Smooth muscle cell (in vitro differentiated cells): ENCODE data around the gene GRIK4. TPM values are rescaled to one million over a fixed set of nuclear protein-coding genes. Genes with fewer than 3 reads are reported as not detected.

Experiments
- DNase-seq: peaks from one replicate; lab custom pipeline; 2025; ENCODE audit not compliant: unreplicated experiment; lab: John Stamatoyannopoulos, UW
- H2AFZ ChIP-seq: fragments of 200-600 bp; sonication (generic); 2 replicates; pipeline ENCODE4 v1.6.0; 2016; ENCODE audit warnings: antibody characterized with exemption, low read depth, mild to moderate bottlenecking
- H3F3A ChIP-seq: fragments of 200-600 bp; sonication (generic); 2 replicates; pipeline ENCODE4 v1.6.0; 2017; ENCODE audit warnings: antibody characterized with exemption, low read depth
- H3K27ac ChIP-seq: fragments of 200-600 bp; sonication (generic); 2 replicates; pipeline ENCODE4 v1.5.1; 2016; ENCODE audit warnings: low read depth, mild to moderate bottlenecking
- H3K27me3 ChIP-seq: fragments of 200-600 bp; sonication (generic); 2 replicates; pipeline ENCODE4 v1.6.1; 2016; ENCODE audit warnings: low read depth, mild to moderate bottlenecking
- H3K36me3 ChIP-seq: fragments of 200-600 bp; sonication (generic); 2 replicates; pipeline ENCODE4 v1.5.1; 2016; ENCODE audit warnings: low read depth
- H3K4me1 ChIP-seq: fragments of 200-600 bp; sonication (generic); 2 replicates; pipeline ENCODE4 v1.5.1; 2016; ENCODE audit warnings: low read depth
- H3K4me2 ChIP-seq: fragments of 200-600 bp; sonication (generic); 2 replicates; pipeline ENCODE4 v1.6.0; 2016; ENCODE audit warnings: mild to moderate bottlenecking
- H3K4me3 ChIP-seq: fragments of 200-600 bp; sonication (generic); 2 replicates; pipeline ENCODE4 v1.5.1; 2016; ENCODE audit warnings: mild to moderate bottlenecking
- H3K79me2 ChIP-seq: fragments of 200-600 bp; sonication (generic); 2 replicates; pipeline ENCODE4 v1.6.0; 2016; ENCODE audit warnings: low read depth, mild to moderate bottlenecking
- H3K9ac ChIP-seq: fragments of 200-600 bp; sonication (generic); 2 replicates; pipeline ENCODE4 v1.6.0; 2016; ENCODE audit warnings: low read depth
- H3K9me3 ChIP-seq: fragments of 200-600 bp; sonication (generic); replicated peaks from 2 replicates; pipeline ENCODE4 v1.5.1; 2016; ENCODE audit warnings: low read depth
- H4K20me1 ChIP-seq: fragments of 200-600 bp; sonication (generic); 2 replicates; pipeline ENCODE4 v1.6.0; 2016; ENCODE audit warnings: low read depth
- WGBS: methylation state at CpG from one replicate; pipeline ENCODE4 v1.1.7; 2016; ENCODE audit warnings: low lambda C conversion rate; 5-methylcytosine and 5-hydroxymethylcytosine counted together
- polyA plus RNA-seq: library from polyadenylated mRNA; unstranded; fragments of >200 nt; fragmentation: Nextera tagmentation; extraction: Ambion mirVana; gene quantifications from 2 replicates; pipeline ENCODE4 v1.2.1, GENCODE V29; 2016
- total RNA-seq: library from RNA; depleted of rRNA; stranded (reverse); fragments of >200 nt; gene quantifications from 2 replicates; pipeline ENCODE4 v1.2.3, GENCODE V29; 2014
- TF ChIP-seq, protein P1 (sequence below): fragments of 200-600 bp; sonication (generic); IDR thresholded peaks from 2 replicates; pipeline ENCODE4 v1.5.1; 2017; ENCODE audit warnings: borderline replicate concordance, mild to moderate bottlenecking, antibody characterized with exemption; ENCODE audit not compliant: insufficient read depth, poor library complexity, severe bottlenecking

The GRIK4 gene
- total and polyA plus RNA-seq, 2 experiments from 2014 or later, result not detected

DNA sequence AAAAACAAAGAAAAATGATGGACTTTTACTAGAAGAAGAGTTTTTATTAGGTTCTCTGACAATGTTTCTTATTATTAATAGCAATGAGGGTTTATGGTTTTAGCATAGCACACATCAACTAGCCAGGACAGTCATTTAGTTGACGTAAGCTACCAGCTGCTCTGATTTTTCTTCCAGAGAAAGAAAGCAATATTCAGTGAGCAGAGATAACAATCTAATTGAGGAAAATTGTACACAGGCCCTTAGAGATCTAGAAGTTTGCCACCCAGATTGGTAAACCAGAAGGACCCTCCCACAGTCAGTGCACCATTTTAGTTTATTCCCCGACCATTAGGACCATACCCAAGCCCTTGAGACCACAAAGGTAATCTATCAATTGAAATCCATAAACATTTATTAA, 483.6 kb downstream of the GRIK4 start:
- no peak for DNase-seq
- 95% methylated on average over 2 of the region's 2 CpGs for WGBS
- H3K27ac ChIP-seq, result no peak overlapping the region
- no peaks in the 10 kb centered on the region for H3K4me1 ChIP-seq
- H3K9ac ChIP-seq, result no peak overlapping the region
- H3K9me3 ChIP-seq, result no peaks in the 10 kb centered on the region
- H2AFZ ChIP-seq, result no peak overlapping the region
- no peaks in the 10 kb centered on the region for H3F3A ChIP-seq
- no peaks in the 10 kb centered on the region for H3K36me3 ChIP-seq
- no peaks in the 10 kb centered on the region for H3K79me2 ChIP-seq
- no peak overlapping the region for H3K4me2 ChIP-seq
- no peaks in the 10 kb centered on the region for H4K20me1 ChIP-seq
- no peak overlapping the region for H3K4me3 ChIP-seq
- TF ChIP-seq, protein P1, sequence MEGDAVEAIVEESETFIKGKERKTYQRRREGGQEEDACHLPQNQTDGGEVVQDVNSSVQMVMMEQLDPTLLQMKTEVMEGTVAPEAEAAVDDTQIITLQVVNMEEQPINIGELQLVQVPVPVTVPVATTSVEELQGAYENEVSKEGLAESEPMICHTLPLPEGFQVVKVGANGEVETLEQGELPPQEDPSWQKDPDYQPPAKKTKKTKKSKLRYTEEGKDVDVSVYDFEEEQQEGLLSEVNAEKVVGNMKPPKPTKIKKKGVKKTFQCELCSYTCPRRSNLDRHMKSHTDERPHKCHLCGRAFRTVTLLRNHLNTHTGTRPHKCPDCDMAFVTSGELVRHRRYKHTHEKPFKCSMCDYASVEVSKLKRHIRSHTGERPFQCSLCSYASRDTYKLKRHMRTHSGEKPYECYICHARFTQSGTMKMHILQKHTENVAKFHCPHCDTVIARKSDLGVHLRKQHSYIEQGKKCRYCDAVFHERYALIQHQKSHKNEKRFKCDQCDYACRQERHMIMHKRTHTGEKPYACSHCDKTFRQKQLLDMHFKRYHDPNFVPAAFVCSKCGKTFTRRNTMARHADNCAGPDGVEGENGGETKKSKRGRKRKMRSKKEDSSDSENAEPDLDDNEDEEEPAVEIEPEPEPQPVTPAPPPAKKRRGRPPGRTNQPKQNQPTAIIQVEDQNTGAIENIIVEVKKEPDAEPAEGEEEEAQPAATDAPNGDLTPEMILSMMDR, result no peak
- H3K27me3 ChIP-seq, result peaks cover 33% of the 10 kb centered on the region

DNA sequence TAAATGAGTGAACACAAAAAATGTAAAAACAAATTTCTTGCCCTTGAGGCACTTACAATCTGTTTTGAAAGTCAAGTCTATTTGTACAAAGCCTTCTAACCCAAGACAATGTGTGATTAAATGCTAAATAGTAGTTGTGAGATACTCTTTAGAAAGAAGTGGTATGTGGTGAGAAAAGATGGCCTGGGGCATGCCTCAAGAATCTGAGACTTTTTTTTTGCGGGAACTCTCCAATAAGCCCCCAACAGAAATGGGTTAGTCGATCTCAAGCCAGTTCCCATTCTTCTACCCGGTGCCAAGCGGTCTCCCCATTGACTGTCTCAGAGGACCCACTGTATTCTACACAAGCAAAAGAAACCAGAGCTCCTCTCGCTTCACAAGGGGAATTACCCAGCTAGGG, 485.4 kb downstream of the GRIK4 start:
- Histone ChIP-seq H3K4me3 (no peak overlapping the region), H3K4me1 (no peaks in the 10 kb centered on the region), H3K79me2 (no peaks in the 10 kb centered on the region), H3K4me2 (no peak overlapping the region), H3K9ac (no peak overlapping the region), H3K9me3 (no peaks in the 10 kb centered on the region), H3K27me3 (peaks cover 19% of the 10 kb centered on the region), H3K27ac (no peak overlapping the region), H3K36me3 (no peaks in the 10 kb centered on the region), H4K20me1 (no peaks in the 10 kb centered on the region), H3F3A (no peaks in the 10 kb centered on the region), H2AFZ (no peak overlapping the region)
- 90% methylated on average over 5 of the region's 5 CpGs for WGBS
- TF ChIP-seq, protein P1, result no peak
- DNase-seq, result no peak

DNA sequence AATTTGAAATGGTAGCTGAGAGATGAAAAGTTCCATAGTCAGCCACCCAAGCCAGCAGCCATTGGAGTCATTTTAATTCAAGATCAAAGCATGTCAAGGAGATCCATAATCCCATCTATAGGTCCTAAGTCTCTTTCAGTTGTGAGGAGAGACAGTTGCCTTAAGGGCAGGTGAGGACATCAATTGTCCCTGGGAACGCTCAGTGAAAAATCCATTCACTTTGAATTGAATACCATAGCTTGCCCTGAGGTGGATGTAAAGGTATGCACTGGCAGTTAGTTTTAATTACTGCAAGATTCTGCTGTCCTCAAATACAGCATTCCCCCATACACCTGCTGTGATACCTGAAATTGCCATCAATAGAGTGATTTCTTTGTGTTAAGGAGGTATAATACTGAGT, 487.0 kb downstream of the GRIK4 start:
- TF ChIP-seq, protein P1, result no peak

DNA sequence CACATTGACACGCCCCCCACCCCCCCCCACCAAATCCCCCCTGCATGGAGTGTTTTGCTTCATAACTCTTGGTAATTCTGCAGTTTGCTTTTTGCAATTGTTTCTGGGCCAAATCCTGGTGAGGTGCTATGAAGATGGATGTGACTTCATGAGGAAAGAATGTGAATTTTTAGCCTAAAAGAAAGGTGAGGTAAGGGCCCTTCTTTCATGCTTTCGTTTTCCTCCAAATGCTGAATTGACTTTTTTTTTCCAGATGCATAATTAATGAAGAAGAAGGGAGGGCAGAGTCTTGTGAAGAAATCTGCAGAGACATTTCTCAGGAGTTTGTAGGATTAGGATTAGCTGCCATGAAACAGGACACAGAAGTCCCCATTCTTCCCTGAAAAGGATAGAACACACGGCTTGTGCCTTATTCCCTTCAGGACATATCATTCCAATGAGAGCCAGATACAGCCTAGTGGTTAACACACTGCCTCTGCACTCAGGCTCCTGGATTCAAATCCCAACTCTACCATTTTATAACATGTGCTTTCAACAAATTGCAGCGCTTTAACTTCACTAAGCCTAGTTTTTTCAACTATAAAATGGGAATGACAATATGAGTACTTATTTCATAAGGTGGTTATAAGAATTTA, 492.8 kb downstream of the GRIK4 start:
- H3K36me3 ChIP-seq, result no peaks in the 10 kb centered on the region
- WGBS, result 53% methylated on average over 4 of the region's 4 CpGs
- peaks cover 8% of the 10 kb centered on the region for H3K27me3 ChIP-seq
- H3K79me2 ChIP-seq, result no peaks in the 10 kb centered on the region
- H4K20me1 ChIP-seq, result no peaks in the 10 kb centered on the region
- H3K9ac ChIP-seq, result no peak overlapping the region
- TF ChIP-seq, protein P1, result no peak
- no peak overlapping the region for H3K27ac ChIP-seq
- no peak overlapping the region for H3K4me3 ChIP-seq
- H2AFZ ChIP-seq, result no peak overlapping the region
- no peaks in the 10 kb centered on the region for H3F3A ChIP-seq
- H3K4me1 ChIP-seq, result no peaks in the 10 kb centered on the region
- H3K9me3 ChIP-seq, result no peaks in the 10 kb centered on the region
- no peak for DNase-seq
- H3K4me2 ChIP-seq, result no peak overlapping the region

More for the DNA sequence above, 487.0 kb downstream of the GRIK4 start:
- Histone ChIP-seq H4K20me1 (no peaks in the 10 kb centered on the region), H2AFZ (no peak overlapping the region), H3K27me3 (peaks cover 11% of the 10 kb centered on the region), H3K4me3 (no peak overlapping the region), H3K9ac (no peak overlapping the region), H3K4me1 (no peaks in the 10 kb centered on the region), H3K9me3 (no peaks in the 10 kb centered on the region), H3K36me3 (no peaks in the 10 kb centered on the region), H3F3A (no peaks in the 10 kb centered on the region), H3K27ac (no peak overlapping the region), H3K4me2 (no peak overlapping the region), H3K79me2 (no peaks in the 10 kb centered on the region)
- WGBS, result 56% methylated on average over 1 of the region's 1 CpG
- no peak for DNase-seq
